C4-2B (cell line): ENCODE data around the gene GDA.

Source experiments
- H3K27ac ChIP-seq: fragments of 450-650 bp; 2 replicates; pipeline ENCODE4 v1.5.1; 2017
- ZFX ChIP-seq: fragments of 450-650 bp; IDR thresholded peaks from 2 replicates; pipeline ENCODE4 v1.6.1; 2017
- TF ChIP-seq, protein P1 (sequence below): fragments of 450-650 bp; conservative IDR thresholded peaks from 2 replicates; pipeline ENCODE4 v1.5.1; 2017; ENCODE audit warnings: mild to moderate bottlenecking

GDA gene

DNA sequence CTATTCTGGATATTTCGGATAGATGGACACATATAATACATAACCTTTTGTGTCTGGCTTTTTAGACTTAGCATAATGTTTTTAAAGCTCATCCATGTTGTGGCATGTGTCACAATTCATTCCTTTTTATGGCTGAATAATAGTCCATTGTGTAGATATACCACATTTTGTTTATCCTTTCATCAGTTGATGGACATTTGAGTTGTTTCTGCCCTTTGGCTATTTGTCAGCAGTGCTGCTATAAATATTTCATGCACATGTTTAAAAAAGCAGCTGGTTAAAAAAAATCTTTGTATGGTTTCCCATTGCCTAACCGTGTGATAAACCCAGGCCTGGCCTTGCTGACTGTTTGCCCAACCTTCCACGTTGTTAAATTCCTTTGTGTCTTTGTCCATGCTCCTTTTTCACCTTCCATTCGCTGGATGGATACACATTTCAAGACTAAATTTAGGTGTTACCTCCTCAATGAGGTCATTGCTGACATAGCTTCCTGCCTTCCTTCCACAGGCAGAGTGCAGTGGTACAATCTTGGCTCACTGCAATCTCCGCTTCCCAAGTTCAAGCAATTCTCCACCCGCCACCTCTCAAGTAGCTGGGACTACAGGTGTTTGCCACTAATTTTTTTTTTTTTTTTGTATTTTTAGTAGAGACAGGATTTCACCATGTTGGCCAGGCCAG is 11.3 kb downstream of the GDA start:
- no peak for TF ChIP-seq ZFX
- TF ChIP-seq, protein P1, sequence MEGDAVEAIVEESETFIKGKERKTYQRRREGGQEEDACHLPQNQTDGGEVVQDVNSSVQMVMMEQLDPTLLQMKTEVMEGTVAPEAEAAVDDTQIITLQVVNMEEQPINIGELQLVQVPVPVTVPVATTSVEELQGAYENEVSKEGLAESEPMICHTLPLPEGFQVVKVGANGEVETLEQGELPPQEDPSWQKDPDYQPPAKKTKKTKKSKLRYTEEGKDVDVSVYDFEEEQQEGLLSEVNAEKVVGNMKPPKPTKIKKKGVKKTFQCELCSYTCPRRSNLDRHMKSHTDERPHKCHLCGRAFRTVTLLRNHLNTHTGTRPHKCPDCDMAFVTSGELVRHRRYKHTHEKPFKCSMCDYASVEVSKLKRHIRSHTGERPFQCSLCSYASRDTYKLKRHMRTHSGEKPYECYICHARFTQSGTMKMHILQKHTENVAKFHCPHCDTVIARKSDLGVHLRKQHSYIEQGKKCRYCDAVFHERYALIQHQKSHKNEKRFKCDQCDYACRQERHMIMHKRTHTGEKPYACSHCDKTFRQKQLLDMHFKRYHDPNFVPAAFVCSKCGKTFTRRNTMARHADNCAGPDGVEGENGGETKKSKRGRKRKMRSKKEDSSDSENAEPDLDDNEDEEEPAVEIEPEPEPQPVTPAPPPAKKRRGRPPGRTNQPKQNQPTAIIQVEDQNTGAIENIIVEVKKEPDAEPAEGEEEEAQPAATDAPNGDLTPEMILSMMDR = no peak
- no peak overlapping the region for H3K27ac ChIP-seq

DNA sequence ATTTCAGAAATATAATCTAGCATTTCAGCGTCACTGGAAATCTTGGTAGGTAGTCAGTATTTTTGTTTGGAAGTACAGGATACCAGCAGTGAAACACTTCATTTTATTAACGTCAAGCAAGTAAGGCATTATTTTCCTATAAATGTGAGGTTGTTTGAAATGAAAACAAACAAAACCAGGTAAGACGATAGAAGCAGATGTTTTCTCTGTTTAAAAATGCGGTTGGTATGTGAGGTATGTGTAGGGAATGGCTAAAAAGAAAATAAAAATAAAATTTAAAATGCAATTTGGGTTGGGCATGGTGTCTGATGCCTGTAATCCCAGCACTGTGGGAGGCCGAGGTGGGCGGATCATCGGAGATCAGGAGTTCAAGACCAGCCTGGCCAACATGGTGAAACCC is 16.1 kb downstream of the GDA start:
- TF ChIP-seq, protein P1 = no peak
- no peak for TF ChIP-seq ZFX
- H3K27ac ChIP-seq = no peak overlapping the region

DNA sequence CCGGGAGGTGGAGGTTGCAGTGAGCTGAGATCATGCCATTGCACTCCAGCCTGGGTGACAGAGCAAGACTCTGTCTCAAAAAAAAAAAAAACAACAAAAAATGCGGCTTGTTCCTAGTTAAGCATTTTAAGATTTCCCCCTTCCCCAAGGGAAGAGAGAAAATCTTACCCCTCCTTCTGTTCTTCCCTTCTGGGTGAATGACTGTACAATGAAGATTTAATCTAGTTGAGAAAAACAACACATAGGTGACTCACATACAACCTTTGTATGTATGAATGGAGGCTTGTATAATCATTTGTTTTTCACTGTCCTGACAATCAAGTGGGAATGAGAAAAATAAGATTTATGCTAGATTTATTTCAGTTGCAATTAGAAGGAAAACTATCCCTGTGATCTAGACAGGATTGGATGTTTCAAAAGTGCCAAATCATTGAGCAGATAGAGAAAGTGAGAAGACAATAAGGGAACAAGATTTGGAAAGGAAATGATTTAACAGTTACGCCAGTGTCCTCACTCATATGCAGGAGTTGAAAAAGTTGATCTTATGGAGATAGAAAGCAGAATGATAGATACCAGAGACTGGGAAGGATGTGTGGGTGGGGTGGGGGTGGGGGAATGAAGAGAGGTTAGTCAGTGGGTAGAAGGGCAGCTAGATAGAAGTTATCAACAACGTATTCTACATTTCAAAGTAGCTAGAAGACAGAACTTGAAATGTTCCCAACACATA is 16.7 kb downstream of the GDA start:
- H3K27ac ChIP-seq = no peak overlapping the region
- TF ChIP-seq ZFX = no peak

DNA sequence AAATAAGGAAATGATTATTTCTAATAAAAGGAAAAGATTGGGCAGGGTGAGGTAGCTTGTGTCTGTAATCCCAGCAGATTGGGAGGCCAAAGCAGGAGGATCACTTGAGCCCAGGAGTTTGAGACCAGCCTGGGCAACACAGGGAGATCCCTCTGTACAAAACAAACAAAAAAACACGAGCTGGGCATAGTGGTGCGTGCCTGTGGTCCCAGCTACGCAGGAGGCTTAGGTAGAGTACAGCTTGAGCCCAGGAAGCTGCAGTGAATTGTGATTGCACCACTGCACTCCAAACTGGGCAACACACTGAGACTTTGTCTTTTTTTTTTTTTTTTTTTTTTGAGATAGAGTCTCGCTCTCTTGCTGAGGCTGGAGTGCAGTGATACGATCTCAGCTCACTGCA is 18.8 kb downstream of the GDA start:
- TF ChIP-seq, protein P1 = no peak
- no peak for TF ChIP-seq ZFX
- H3K27ac ChIP-seq = no peak overlapping the region

DNA sequence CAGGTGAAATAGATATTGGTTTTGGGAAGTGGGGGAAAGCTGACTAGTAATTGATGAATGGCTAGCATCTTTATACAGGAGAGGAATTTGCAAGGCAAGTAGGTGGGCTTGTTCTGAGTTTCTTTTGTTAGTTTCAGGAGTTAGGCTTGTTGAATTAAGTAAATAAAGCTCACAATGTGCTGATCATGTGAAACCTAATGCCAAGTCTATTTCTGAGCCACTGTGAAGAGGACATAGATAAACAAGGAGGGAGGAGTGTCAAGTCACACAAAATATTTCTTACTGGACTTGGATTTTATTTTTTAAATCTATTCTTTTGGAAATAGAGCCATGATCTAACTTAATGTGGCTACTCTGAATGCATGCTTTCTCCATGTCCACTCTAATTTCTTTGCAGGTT is 19.9 kb downstream of the GDA start:
- H3K27ac ChIP-seq = no peak overlapping the region
- TF ChIP-seq, protein P1 = no peak
- no peak for TF ChIP-seq ZFX

DNA sequence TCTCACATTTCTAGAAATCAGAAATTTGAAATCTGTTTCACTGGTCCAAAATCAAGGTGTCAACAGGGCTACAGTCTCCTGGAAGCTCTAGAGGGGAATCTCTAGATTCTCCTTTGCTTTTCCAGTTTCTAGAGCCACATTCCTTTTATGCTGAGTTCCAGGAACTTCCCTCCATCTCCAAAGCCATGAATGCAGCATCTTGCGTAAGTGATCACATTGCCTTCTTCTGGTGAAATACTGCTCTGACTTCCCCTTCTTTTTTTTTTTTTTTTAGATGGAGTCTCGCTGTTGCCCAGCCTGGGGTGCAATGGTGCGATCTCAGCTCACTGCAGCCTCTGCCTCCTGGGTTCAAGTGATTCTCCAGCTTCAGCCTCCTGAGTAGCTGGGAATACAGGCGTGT is 23.8 kb downstream of the GDA start:
- TF ChIP-seq, protein P1 = no peak
- TF ChIP-seq ZFX = no peak

DNA sequence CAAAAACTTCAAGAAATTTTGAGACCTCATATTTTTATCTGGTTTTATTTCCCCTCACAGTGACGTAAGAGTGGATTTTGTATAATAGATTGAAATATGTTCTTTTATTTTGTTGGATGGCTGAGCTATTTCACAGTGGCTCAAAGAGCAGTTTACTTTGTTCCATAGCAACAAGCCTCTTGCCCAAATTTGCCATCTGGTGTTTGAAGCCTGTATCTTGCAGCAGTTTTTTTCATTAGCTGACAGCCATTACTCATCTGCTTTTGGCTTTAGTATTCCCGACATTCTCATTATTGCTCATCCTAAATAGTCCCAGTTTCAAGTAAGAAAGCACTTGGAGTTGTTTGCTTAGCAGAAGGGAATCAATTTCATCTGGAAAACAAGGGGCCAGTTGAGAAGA is 36.3 kb downstream of the GDA start:
- H3K27ac ChIP-seq = no peak overlapping the region
- TF ChIP-seq, protein P1 = no peak
- TF ChIP-seq ZFX = no peak

More for the DNA sequence above, 23.8 kb downstream of the GDA start:
- H3K27ac ChIP-seq = no peak overlapping the region

DNA sequence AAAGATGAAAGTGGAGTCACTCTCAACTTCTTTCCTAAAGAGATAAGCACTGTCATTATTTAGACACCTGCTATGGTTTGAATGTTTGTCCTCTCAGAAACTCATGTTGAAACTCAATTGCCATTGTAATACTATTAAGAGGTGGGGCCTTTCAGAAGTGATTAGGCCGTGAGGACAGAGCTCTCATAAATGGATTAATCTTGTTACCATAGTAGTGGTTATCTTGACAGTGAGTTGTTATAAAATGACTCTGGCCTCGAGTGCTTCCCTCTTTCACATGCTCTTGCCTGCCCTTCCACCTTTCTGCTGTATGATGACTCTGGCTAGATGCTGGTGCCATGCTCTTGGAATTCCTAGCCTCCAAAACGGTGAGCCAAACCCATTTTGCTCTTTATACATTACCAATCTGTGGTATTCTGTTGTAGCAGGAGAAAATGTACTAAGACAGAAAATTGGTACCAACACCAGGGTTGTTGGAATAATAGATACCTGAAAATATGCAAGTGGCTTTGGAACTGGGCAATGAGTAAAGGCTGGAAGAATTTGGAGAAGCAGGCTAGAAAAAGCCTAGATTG is 38.0 kb downstream of the GDA start:
- TF ChIP-seq ZFX = no peak
- TF ChIP-seq, protein P1 = no peak

More for the DNA sequence above, 38.0 kb downstream of the GDA start:
- no peak overlapping the region for H3K27ac ChIP-seq
